Erythroblast (primary cell): Measurements from ENCODE around the gene NFYC.

Experiments
- GATA1 ChIP-seq: IDR thresholded peaks from 2 replicates; pipeline ENCODE4 v1.6.1; 2011; ENCODE audit warnings: low read depth, mild to moderate bottlenecking, control low read depth, low read length, moderate library complexity
- POLR2A ChIP-seq: IDR thresholded peaks from 2 replicates; pipeline ENCODE4 v1.6.1; 2011; ENCODE audit warnings: mild to moderate bottlenecking, low read length

GRCh38 chr1:40797668-40798010, 106.1 kb downstream of the NFYC start:
- no peak for TF ChIP-seq POLR2A
- no peak for TF ChIP-seq GATA1
